GM10248 (cell line): ENCODE results near the gene CCT6B.

ENCODE experiments used
- CTCF ChIA-PET: fragments of 300-600 bp; sonication (Branson Sonifier 250); formaldehyde crosslinking; extraction: SDS; loops from one replicate; lab custom pipeline; 2021; ENCODE audit warnings: antibody characterized with exemption; lab: Yijun Ruan, JAX
- POLR2A ChIA-PET: fragments of 350-650 bp; sonication (Branson Sonifier 250); formaldehyde crosslinking; extraction: SDS; loops from one replicate; lab custom pipeline; 2020; ENCODE audit warnings: antibody characterized with exemption; lab: Yijun Ruan, JAX
- DNase-seq: peaks from one replicate; pipeline ENCODE4 v3.0.0; 2012; ENCODE audit errors: extremely low spot score
- TF ChIP-seq, protein P1 (sequence below): IDR thresholded peaks from 2 replicates; pipeline ENCODE4 v1.5.1; 2012; ENCODE audit warnings: mild to moderate bottlenecking, low read depth; ENCODE audit errors: extremely low read depth, missing control alignments, control extremely low read depth

The CCT6B gene, protein sequence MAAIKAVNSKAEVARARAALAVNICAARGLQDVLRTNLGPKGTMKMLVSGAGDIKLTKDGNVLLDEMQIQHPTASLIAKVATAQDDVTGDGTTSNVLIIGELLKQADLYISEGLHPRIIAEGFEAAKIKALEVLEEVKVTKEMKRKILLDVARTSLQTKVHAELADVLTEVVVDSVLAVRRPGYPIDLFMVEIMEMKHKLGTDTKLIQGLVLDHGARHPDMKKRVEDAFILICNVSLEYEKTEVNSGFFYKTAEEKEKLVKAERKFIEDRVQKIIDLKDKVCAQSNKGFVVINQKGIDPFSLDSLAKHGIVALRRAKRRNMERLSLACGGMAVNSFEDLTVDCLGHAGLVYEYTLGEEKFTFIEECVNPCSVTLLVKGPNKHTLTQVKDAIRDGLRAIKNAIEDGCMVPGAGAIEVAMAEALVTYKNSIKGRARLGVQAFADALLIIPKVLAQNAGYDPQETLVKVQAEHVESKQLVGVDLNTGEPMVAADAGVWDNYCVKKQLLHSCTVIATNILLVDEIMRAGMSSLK

DNA sequence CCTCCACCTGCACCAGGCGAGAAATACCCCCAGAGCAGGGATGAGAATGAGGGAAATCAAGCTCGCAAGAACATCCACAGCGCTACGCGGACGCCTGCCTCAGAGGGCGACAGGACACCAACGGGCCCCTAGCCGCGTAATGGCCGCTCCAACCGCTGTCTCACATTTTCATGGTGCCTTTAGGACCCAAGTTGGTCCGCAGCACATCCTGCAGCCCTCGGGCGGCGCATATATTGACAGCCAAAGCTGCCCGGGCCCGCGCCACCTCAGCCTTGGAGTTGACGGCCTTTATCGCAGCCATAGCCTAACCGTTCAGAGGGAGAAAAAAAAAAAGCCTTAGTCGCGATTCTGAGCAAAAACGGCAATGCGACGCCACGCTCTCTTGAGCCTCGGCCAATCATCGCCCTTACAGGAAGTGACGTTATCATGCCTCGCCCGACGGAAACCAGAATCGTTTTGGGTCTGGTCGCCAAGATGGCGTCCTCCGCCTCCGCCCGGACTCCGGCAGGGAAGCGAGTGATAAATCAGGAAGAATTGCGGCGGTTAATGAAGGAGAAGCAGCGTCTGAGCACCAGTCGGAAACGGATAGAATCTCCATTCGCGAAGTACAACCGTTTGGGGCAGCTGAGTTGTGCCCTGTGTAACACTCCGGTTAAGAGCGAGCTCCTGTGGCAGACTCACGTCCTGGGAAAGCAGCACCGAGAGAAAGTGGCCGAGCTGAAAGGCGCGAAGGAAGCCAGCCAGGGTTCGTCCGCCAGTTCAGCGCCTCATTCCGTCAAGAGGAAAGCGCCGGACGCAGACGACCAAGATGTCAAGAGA lies at the start of gene CCT6B, which contains the start of gene ZNF830:
Gene CCT6B (minus strand): TSS at position 368 of the 819 bp plus-strand sequence. CDS start 67 bp downstream, at position 301.
Gene ZNF830 (plus strand): TSS at position 448 of the 819 bp plus-strand sequence. CDS start 27 bp downstream, at position 475.
- ChIA-PET CTCF (interaction anchor here (1.0 kb wide), 1 partner anchor 13 kb away, joined by 3 read pairs; no protein-coding TSS in a partner anchor), POLR2A (interaction anchor here (0.8 kb wide), 1 partner anchor 13 kb away, joined by 4 read pairs; no protein-coding TSS in a partner anchor)
- peak; percentile 95 for DNase-seq
- TF ChIP-seq, protein P1, sequence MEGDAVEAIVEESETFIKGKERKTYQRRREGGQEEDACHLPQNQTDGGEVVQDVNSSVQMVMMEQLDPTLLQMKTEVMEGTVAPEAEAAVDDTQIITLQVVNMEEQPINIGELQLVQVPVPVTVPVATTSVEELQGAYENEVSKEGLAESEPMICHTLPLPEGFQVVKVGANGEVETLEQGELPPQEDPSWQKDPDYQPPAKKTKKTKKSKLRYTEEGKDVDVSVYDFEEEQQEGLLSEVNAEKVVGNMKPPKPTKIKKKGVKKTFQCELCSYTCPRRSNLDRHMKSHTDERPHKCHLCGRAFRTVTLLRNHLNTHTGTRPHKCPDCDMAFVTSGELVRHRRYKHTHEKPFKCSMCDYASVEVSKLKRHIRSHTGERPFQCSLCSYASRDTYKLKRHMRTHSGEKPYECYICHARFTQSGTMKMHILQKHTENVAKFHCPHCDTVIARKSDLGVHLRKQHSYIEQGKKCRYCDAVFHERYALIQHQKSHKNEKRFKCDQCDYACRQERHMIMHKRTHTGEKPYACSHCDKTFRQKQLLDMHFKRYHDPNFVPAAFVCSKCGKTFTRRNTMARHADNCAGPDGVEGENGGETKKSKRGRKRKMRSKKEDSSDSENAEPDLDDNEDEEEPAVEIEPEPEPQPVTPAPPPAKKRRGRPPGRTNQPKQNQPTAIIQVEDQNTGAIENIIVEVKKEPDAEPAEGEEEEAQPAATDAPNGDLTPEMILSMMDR: no peak

DNA sequence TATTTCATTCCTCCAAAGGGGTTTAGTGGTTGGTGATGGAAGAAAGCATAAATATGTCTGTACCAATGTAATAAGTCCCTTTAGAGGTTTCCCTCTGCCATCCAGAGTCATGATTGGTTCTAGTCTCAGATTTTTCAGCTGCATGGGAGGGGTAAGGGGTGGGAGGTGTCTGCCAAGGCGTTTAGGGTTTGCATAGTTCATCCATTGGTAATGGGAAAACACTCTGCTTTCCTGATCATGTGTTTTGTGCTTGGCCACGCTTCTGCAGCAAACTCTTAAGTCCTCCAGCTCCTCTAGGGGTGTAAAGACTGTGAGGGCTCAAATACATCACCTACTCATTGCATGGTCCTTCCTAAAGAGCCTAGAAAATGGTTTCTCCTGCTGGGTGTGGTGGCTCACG lies 48.8 kb upstream of the CCT6B start:
- CTCF ChIA-PET: interaction anchor here (1.8 to 3.0 kb wide), 4 partner anchors 12 to 80 kb away, joined by 4 to 10 read pairs (median 7); no protein-coding TSS in a partner anchor
- TF ChIP-seq, protein P1: no peak
- POLR2A ChIA-PET: interaction anchor here (0.6 to 0.7 kb wide), 2 partner anchors 599 to 1591 kb away, joined by 3 to 5 read pairs; partner anchors contain the start of gene MRM1
- no peak for DNase-seq

DNA sequence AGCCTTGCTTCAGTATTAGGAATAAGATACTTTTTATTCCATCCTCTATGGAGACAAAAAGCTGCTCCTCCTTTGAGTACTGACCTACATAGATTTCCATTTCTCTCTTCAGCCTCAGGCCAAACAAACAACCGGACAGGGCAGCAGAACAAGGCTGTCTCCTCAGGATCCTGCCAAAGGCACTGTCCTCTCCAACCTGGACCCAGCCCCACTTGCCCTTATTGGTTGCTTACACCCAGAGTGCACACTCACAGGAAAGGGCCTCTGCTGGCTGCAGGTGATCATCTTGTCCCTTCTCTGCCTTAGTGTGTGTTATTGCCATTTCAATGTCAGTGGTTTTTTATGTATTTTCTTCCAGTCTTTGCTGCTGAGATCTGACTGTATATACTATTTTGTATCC lies 45.7 kb upstream of the CCT6B start:
- TF ChIP-seq, protein P1: no peak
- CTCF ChIA-PET: no interaction called here
- DNase-seq: no peak
- POLR2A ChIA-PET: no interaction called here

DNA sequence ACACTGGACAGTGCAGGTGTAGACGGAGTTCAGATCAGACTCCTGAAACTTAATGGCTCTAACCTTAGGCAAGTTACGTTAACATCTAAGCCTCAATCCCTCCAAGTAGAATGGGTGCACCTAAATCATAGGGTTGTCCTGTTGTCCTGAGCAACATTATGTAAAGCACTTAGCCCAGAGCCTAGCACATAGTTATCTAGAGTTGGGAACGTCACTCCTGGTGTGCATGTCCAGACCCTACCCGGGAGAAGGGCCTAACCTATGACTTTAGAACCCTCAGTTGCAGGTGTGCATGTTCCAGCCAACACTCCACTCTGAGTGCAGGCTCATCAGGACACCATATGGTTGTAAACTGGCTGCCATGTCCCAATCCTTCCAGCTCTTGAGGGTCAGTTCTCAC lies 45.1 kb upstream of the CCT6B start:
- DNase-seq: no peak
- TF ChIP-seq, protein P1: no peak
- POLR2A ChIA-PET: no interaction called here
- CTCF ChIA-PET: interaction anchor here (1.1 to 1.3 kb wide), 2 partner anchors 69 to 85 kb away, joined by 3 read pairs; no protein-coding TSS in a partner anchor

DNA sequence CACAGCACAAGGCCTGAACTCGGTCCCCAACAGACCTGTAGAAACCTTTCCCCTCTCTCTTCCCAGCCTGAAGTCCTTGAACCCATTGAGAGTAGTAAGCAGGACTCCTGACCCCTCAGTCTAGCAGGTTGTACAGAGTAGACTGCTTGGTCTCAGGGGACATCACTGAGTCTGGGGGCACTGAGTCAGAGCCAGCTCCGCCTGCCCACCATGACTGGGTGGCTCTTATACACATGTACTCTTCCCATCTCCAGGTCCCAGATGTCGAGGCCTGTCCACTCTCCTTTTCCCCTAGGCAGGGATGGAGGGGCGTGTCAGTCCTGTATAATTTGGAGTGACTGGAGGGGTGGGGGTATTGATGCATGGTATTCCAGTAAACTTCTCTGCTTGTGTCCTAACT lies 42.5 kb upstream of the CCT6B start:
- TF ChIP-seq, protein P1: no peak
- ChIA-PET POLR2A (no interaction called here), CTCF (interaction anchor here (0.7 to 2.3 kb wide), 2 partner anchors 9 to 115 kb away, joined by 4 to 8 read pairs; no protein-coding TSS in a partner anchor)
- DNase-seq: no peak

DNA sequence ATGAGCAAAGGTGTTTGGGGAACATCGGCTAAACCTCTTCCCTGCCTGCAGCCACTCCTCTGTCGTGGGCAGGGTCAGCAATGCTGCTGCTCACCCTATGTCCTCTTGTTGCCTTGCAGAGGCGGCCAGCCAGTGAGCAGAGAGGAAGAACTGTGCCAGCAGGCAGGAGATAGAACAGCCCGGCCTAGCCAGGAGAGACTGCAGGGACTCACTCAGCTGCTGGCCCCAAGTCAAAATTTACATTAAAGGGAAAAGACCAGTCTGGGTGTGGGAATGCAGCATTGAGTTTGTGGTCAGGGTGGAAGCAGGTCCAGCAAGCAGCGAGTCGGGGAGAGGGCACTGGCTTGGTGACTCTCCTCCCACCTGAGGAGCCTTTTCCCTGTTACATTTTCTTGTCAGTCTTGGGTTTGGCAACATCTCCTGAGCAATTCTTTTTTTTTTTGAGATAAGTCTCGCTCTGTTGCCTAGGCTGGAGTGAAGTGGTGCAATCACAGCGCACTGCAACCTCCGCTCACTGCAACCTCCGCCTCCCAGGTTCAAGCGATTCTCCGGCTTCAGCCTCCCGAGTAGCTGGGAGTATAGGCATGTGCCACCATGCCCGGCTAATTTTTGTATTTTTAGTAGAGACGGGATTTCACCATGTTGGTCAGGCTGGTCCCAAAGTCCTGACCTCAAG lies 41.8 kb upstream of the CCT6B start:
- POLR2A ChIA-PET: no interaction called here
- TF ChIP-seq, protein P1: no peak
- CTCF ChIA-PET: interaction anchor here (0.7 to 13.0 kb wide), 6 partner anchors 8 to 118 kb away, joined by 3 to 155 read pairs (median 6); partner anchors contain the start of genes FNDC8 and RAD51D
- no peak for DNase-seq
